ENCODE results near the gene CRYBG2.

GRCh38 chr1:26302733-26303405 lies 51.1 kb downstream of the CRYBG2 start:
- TF ChIP-seq POLR2AphosphoS5 (IDR thresholded peaks at IDR 0.05), result no peak
- no peak for TF ChIP-seq CTCF (IDR thresholded peaks at IDR 0.05; ENCODE audit: poor library complexity, severe bottlenecking)
- no peak for TF ChIP-seq EP300 (conservative IDR thresholded peaks at IDR 0.05; ENCODE audit: poor library complexity, severe bottlenecking)
- TF ChIP-seq REST (IDR thresholded peaks at IDR 0.05; ENCODE audit: borderline replicate concordance), result no peak

Data from neural cell (in vitro differentiated cells).